C4-2B (cell line): ENCODE data around the gene TLE3.

ENCODE experiments used
- ZFX ChIP-seq: fragments of 450-650 bp; IDR thresholded peaks from 2 replicates; pipeline ENCODE4 v1.6.1; 2017
- TF ChIP-seq, protein P1 (sequence below): fragments of 450-650 bp; conservative IDR thresholded peaks from 2 replicates; pipeline ENCODE4 v1.5.1; 2017; ENCODE audit warnings: mild to moderate bottlenecking

GRCh38 chr15:70066004-70066403 is 31.7 kb downstream of the TLE3 start:
- TF ChIP-seq, protein P1, sequence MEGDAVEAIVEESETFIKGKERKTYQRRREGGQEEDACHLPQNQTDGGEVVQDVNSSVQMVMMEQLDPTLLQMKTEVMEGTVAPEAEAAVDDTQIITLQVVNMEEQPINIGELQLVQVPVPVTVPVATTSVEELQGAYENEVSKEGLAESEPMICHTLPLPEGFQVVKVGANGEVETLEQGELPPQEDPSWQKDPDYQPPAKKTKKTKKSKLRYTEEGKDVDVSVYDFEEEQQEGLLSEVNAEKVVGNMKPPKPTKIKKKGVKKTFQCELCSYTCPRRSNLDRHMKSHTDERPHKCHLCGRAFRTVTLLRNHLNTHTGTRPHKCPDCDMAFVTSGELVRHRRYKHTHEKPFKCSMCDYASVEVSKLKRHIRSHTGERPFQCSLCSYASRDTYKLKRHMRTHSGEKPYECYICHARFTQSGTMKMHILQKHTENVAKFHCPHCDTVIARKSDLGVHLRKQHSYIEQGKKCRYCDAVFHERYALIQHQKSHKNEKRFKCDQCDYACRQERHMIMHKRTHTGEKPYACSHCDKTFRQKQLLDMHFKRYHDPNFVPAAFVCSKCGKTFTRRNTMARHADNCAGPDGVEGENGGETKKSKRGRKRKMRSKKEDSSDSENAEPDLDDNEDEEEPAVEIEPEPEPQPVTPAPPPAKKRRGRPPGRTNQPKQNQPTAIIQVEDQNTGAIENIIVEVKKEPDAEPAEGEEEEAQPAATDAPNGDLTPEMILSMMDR: no peak
- no peak for TF ChIP-seq ZFX
